Spleen (tissue), 11 donors: ENCODE measurements around the gene PIK3C2A. TPM values are rescaled to one million over a fixed set of nuclear protein-coding genes. Genes with fewer than 3 reads are reported as not detected.
"Not testable (repeated sequence)": the region's sequence is repeated elsewhere in the genome, so short reads cannot be mapped to it uniquely, and the experiment has no call there.

ENCODE experiments used
- DNase-seq: peaks from one replicate; pipeline ENCODE4 v3.0.0-alpha.2; 2020
- H3K27ac ChIP-seq, 8 donors: fragments of 200-600 bp; sonication (generic) in 7 of 8; 1 replicate in 4 of 8; 2 replicates in 4 of 8; pipeline versions ENCODE4 v1.5.0 to v1.8.0; 2016 to 2021; ENCODE audit warnings: inconsistent platforms in 4 of 8, mild to moderate bottlenecking in 4 of 8, moderate library complexity in 1 of 8
- H3K27me3 ChIP-seq, 7 donors: fragments of 200-600 bp; sonication (generic) in 6 of 7; replicated peaks in 1 of 7; 1 replicate in 4 of 7; 2 replicates in 3 of 7; pipeline versions ENCODE4 v1.5.0 to v1.8.0; 2016 to 2021; ENCODE audit warnings: inconsistent platforms in 3 of 7, mild to moderate bottlenecking in 1 of 7
- H3K36me3 ChIP-seq, 6 donors: fragments of 200-600 bp; sonication (generic) in 5 of 6; 1 replicate in 4 of 6; 2 replicates in 2 of 6; pipeline versions ENCODE4 v1.5.0 to v1.8.0; 2016 to 2021; ENCODE audit warnings: inconsistent platforms in 2 of 6
- H3K4me1 ChIP-seq, 6 donors: fragments of 200-600 bp; sonication (generic) in 5 of 6; 1 replicate in 3 of 6; 2 replicates in 3 of 6; pipeline versions ENCODE4 v1.5.0 to v1.8.0; 2016 to 2021; ENCODE audit warnings: inconsistent platforms in 3 of 6
- H3K4me3 ChIP-seq, 8 donors: fragments of 200-600 bp; sonication (generic) in 7 of 8; 1 replicate in 4 of 8; 2 replicates in 4 of 8; pipeline versions ENCODE4 v1.5.0 to v1.8.0; 2016 to 2021; ENCODE audit warnings: inconsistent platforms in 4 of 8, mild to moderate bottlenecking in 4 of 8, moderate library complexity in 2 of 8
- H3K9me3 ChIP-seq, 8 donors: fragments of 200-600 bp; sonication (generic) in 7 of 8; 1 replicate in 4 of 8; 2 replicates in 4 of 8; pipeline versions ENCODE4 v1.5.0 to v1.8.0; 2016 to 2021; ENCODE audit warnings: inconsistent platforms in 4 of 8
- CTCF ChIP-seq, 11 experiments: fragments of 200-600 bp in 7 of 11; fragments of 450-650 bp in 4 of 11; sonication (generic) in 4 of 11; IDR thresholded peaks in 8 of 11; conservative IDR thresholded peaks in 3 of 11; 1 replicate in 7 of 11; 2 replicates in 4 of 11; pipeline versions ENCODE4 v1.4.0 to v1.8.0; 2016 to 2021; ENCODE audit warnings: antibody characterized with exemption in 11 of 11, inconsistent platforms in 4 of 11, mild to moderate bottlenecking in 1 of 11
- POLR2A ChIP-seq, 3 donors: fragments of 450-650 bp; IDR thresholded peaks; one replicate each; pipeline ENCODE4 v1.5.1; 2017; ENCODE audit warnings: antibody characterized with exemption in 3 of 3, mild to moderate bottlenecking in 1 of 3
- POLR2AphosphoS5 ChIP-seq, 3 donors: sonication (generic); formaldehyde crosslinking; IDR thresholded peaks; one replicate each; pipeline ENCODE4 v1.5.1; 2017; ENCODE audit warnings: antibody characterized with exemption in 3 of 3
- WGBS, 5 donors: extraction: QIAGEN DNeasy Blood & Tissue Kit in 3 of 5; methylation state at CpG; one replicate each; pipeline versions ENCODE4 v1.1.5 to v1.1.7; 2013 to 2018; 5-methylcytosine and 5-hydroxymethylcytosine counted together
- intact Hi-C: fragments of 100-400 bp; cut with DNase I; formaldehyde crosslinking; loops from one replicate; pipeline ENCODE4 v1.15.0; 2023; ENCODE audit warnings: low total_unique reads
- polyA plus RNA-seq, 3 donors: library from polyadenylated mRNA; stranded (reverse); fragments of 200-250 nt; gene quantifications; one replicate each; pipeline ENCODE4 v1.2.1, GENCODE V29; 2013
- total RNA-seq, 7 donors: library from RNA; depleted of rRNA in 3 of 7; stranded (reverse); fragments of >200 nt in 3 of 7; fragmentation: NEBNext Ultra II Directional in 4 of 7; extraction: Animal tissue kit (Norgen Biotek cat#: 25700) in 4 of 7; gene quantifications; one replicate each; pipeline versions ENCODE4 v1.1.0 to v1.2.1, GENCODE V29; 2016 to 2021
- donor health status: healthy with polysubstance abuse.
- donor health status: DM: no; HTN: no; CAD: no; lungs with moderate emphysema.
- donor health status: DM: no; HTN: no; CAD: no.
- donor health status: Bipolar disorder and iron deficiency.
- donor health status: healthy.
- donor health status: DM: no; HTN: no; CAD: no.
- donor health status: DM: yes; HTN: yes; CAD: no.

PIK3C2A gene
- total and polyA plus RNA-seq, 10 donors, result 6.1 to 79.3 (median 59.4) TPM

GRCh38 chr11:17229481-17230152 lies 21.8 kb upstream of the PIK3C2A start:
- TF ChIP-seq POLR2A (IDR thresholded peaks at IDR 0.05) (no peak), CTCF (IDR thresholded peaks at IDR 0.05 in 8 of 11, conservative IDR thresholded peaks at IDR 0.05 in 3 of 11) (no peak), POLR2AphosphoS5 (IDR thresholded peaks at IDR 0.05) (no peak)
- 72 to 82% (median 77%) methylated on average over 7 of the region's 7 CpGs for WGBS, 5 donors
- Histone ChIP-seq H3K27ac (no peak overlapping the region), H3K4me3 (peak overlapping the region in 1 of 8 donors; percentile 7), H3K9me3 (no peaks in the 10 kb centered on the region), H3K36me3 (no peaks in the 10 kb centered on the region), H3K4me1 (peaks cover 0 to 22% (median 17%) of the 10 kb centered on the region in 6 donors), H3K27me3 (no peaks in the 10 kb centered on the region)
- DNase-seq, result no peak
- intact Hi-C loops, result loop anchor here (10.0 kb wide), 1 partner anchor 125 kb away; the partner anchor contains the start of gene NCR3LG1

GRCh38 chr11:17228186-17228925 lies 20.6 kb upstream of the PIK3C2A start:
- peaks cover 0 to 22% (median 17%) of the 10 kb centered on the region in 6 donors for H3K4me1 ChIP-seq
- H3K9me3 ChIP-seq, H3K27me3 ChIP-seq, H3K27ac ChIP-seq, H3K36me3 ChIP-seq, intact Hi-C loops, DNase-seq, H3K4me3 ChIP-seq: not testable (repeated sequence)
- WGBS, 5 donors, result 87 to 97% (median 92%) methylated on average over 30 to 38 of the region's 38 CpGs

GRCh38 chr11:17224727-17225126 lies 16.9 kb upstream of the PIK3C2A start:
- H3K27me3 ChIP-seq, result no peaks in the 10 kb centered on the region
- H3K4me3 ChIP-seq, result no peak overlapping the region
- no peak overlapping the region for H3K27ac ChIP-seq
- H3K36me3 ChIP-seq, result no peaks in the 10 kb centered on the region
- no peaks in the 10 kb centered on the region for H3K9me3 ChIP-seq
- intact Hi-C loops, result no loop called here
- H3K4me1 ChIP-seq, result peaks cover 0 to under 1% (median 0%) of the 10 kb centered on the region in 6 donors
- TF ChIP-seq POLR2A (IDR thresholded peaks at IDR 0.05) (no peak), CTCF (IDR thresholded peaks at IDR 0.05 in 8 of 11, conservative IDR thresholded peaks at IDR 0.05 in 3 of 11) (no peak)
- no peak for DNase-seq
- WGBS, 5 donors, result 68 to 78% (median 74%) methylated on average over 2 of the region's 2 CpGs

- no peak for TF ChIP-seq POLR2A (IDR thresholded peaks at IDR 0.05)
- TF ChIP-seq CTCF (IDR thresholded peaks at IDR 0.05 in 8 of 11, conservative IDR thresholded peaks at IDR 0.05 in 3 of 11), result no peak
- no peak for TF ChIP-seq POLR2AphosphoS5 (IDR thresholded peaks at IDR 0.05)
- 62 to 100% (median 84%) methylated on average over 1 of the region's 1 CpG for WGBS, 5 donors
- no peak for DNase-seq
- no peaks in the 10 kb centered on the region for H3K4me1 ChIP-seq
- no peak overlapping the region for H3K4me3 ChIP-seq
- H3K9me3 ChIP-seq, result no peaks in the 10 kb centered on the region
- H3K27ac ChIP-seq, result no peak overlapping the region
- intact Hi-C loops, result no loop called here
- no peaks in the 10 kb centered on the region for H3K36me3 ChIP-seq
- no peaks in the 10 kb centered on the region for H3K27me3 ChIP-seq
Measured at GRCh38 chr11:17221968-17222367, 14.2 kb upstream of the PIK3C2A start.
